ENCODE measurements around the gene TEP1.
A peak's percentile ranks its signal among the peaks of the same experiment; 100 is the strongest.

The TEP1 gene

DNA sequence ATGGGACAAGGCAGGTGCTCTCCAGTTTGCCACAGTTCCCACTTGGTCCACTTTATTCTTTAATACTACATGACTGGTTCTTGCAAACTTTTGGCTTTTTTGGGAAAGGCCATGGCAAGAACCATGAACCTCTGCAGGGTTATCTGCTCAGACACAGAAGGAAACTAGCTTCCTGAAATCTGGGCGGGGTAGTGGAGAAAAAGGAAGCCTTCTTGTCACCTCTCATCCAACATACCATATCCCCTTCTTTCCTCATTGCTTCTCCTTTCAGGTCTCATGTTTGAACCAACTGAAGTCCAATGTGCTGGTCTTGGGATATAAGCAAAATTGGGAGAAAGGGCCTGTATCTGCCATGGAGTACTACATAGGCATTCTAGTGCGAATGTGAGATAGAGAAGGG is 28.2 kb upstream of the TEP1 start:
- no peak overlapping the region for H3K4me3 Mint-ChIP-seq
- H3K27me3 Mint-ChIP-seq, result peaks cover 0 to 5% of the 10 kb centered on the region in 2 donors
- ATAC-seq (replicated peaks) (no peak), DNase-seq (no peak)
- peak overlapping the region in 1 of 2 donors; percentile 41 for H3K27ac Mint-ChIP-seq
- H3K4me1 Mint-ChIP-seq (ENCODE audit: low read depth in 2 of 2), result peaks cover 6 to 7% of the 10 kb centered on the region in 2 donors
- H3K9me3 Mint-ChIP-seq, result no peaks in the 10 kb centered on the region
- no peaks in the 10 kb centered on the region for H3K36me3 Mint-ChIP-seq (ENCODE audit: insufficient read depth)

DNA sequence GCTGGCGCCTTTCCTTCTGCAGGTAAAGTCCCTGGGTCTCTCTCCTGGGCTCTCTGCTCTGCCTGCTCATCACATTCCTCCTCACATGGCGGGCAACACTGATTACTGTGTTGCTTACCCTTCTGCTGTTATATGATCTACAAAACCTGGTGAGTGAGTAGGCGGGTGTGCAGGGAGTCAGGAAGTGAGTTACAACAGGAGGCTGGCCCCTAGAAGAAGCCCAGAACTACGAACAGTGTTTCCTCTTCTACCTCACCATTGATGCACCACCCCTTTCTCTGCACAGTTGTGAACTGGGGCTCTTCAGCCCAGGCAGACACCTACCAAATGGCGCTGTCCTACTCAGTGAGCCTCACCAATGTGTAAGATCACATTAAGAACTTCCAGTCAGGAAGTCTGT is 27.6 kb upstream of the TEP1 start:
- Mint-ChIP-seq H3K4me3 (peak overlapping the region in 1 of 2 donors; percentile 28), H3K9me3 (no peaks in the 10 kb centered on the region), H3K36me3 (ENCODE audit: insufficient read depth) (no peaks in the 10 kb centered on the region), H3K27me3 (peaks cover 0 to 7% of the 10 kb centered on the region in 2 donors), H3K27ac (peak overlapping the region in 1 of 2 donors; percentile 41), H3K4me1 (ENCODE audit: low read depth in 2 of 2) (peaks cover 6 to 7% of the 10 kb centered on the region in 2 donors)
- peak; percentile 87 for ATAC-seq (replicated peaks)
- peak in 1 of 3 experiments; percentile 7 for DNase-seq

- H3K4me1 Mint-ChIP-seq (ENCODE audit: low read depth in 2 of 2), result peaks cover 6 to 7% of the 10 kb centered on the region in 2 donors
- H3K36me3 Mint-ChIP-seq (ENCODE audit: insufficient read depth), result no peaks in the 10 kb centered on the region
- no peaks in the 10 kb centered on the region for H3K9me3 Mint-ChIP-seq
- DNase-seq (no peak), ATAC-seq (replicated peaks) (no peak)
- no peak overlapping the region for H3K4me3 Mint-ChIP-seq
- H3K27ac Mint-ChIP-seq, result peak overlapping the region in 1 of 2 donors; percentile 41
- H3K27me3 Mint-ChIP-seq, result peaks cover 0 to 7% of the 10 kb centered on the region in 2 donors
Observed at GRCh38 chr14:20440465-20440864, 27.2 kb upstream of the TEP1 start.

DNA sequence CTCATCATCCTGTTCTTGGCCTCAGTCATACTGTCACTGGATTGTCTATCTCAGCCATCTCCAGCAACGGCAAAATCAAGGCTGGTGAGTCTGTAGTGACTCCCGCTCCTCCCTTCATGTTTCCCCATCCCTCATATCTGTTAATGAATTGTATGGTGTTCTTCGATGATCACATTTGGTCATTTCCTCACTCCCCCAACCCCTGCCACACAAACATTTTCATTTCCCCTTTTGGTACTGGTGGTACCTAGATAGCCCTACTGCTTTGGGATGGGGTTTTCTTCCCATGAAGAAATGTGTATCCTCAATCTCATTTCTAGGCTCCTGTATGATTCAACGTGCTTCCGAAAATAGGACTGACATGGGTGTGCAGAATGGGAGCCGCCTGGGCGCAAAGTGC is 25.4 kb upstream of the TEP1 start:
- H3K4me3 Mint-ChIP-seq, result no peak overlapping the region
- DNase-seq (no peak), ATAC-seq (replicated peaks) (no peak)
- no peak overlapping the region for H3K27ac Mint-ChIP-seq
- H3K36me3 Mint-ChIP-seq (ENCODE audit: insufficient read depth), result no peaks in the 10 kb centered on the region
- H3K4me1 Mint-ChIP-seq (ENCODE audit: low read depth in 2 of 2), result peaks cover 6 to 7% of the 10 kb centered on the region in 2 donors
- H3K9me3 Mint-ChIP-seq, result no peaks in the 10 kb centered on the region
- peaks cover 0 to 7% of the 10 kb centered on the region in 2 donors for H3K27me3 Mint-ChIP-seq

- Mint-ChIP-seq H3K27me3 (peaks cover 0 to 7% of the 10 kb centered on the region in 2 donors), H3K4me3 (no peak overlapping the region), H3K27ac (no peak overlapping the region), H3K9me3 (no peaks in the 10 kb centered on the region), H3K4me1 (ENCODE audit: low read depth in 2 of 2) (peaks cover 6 to 7% of the 10 kb centered on the region in 2 donors), H3K36me3 (ENCODE audit: insufficient read depth) (no peaks in the 10 kb centered on the region)
- ATAC-seq (replicated peaks) (no peak), DNase-seq (no peak)
Observed at GRCh38 chr14:20436363-20436755, 23.1 kb upstream of the TEP1 start.

DNA sequence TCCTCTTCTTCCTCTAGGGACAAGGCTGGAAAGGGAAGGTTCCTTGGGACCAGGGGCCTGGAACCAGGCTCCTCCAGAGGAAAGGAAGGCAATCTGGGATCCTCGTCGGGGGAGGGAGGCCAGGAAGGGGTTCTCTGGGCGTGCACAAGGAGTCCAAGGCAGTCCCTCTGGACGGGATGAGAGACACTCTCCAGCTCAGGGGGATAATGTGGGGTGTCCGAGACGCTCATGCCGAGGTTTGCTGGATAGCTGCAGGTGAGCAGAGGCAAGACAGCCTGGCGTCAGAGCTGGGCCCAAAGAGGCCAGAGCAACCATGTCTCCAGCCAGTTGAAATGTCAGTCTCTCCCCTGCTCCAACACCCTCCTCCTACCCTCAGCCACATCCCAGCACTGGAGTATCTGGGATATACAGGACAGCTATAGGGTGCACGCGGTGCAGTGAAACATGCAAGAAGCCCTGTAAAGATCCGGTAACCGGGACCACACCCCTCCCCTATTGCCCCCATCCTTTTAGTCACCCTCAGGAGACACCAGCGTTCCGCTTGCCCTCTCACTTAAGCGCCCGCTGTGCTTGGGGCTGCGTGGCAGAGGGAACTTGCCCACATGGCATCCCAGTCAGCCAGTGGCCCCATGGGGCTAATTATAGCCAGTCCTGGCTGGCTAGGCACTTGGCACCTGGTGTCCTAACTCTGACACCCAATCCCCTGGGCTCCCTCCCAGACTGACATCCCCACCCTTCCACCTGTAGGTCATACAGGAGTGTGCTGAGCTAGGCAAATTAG is 22.5 kb upstream of the TEP1 start, which contains the start of gene KLHL33:
KLHL33 (minus strand) TSS at position 585 of the 781 bp plus-strand sequence; CDS start at position 230, 355 bp downstream.
- ATAC-seq (replicated peaks) (no peak), DNase-seq (no peak)
- Mint-ChIP-seq H3K4me1 (ENCODE audit: low read depth in 2 of 2) (peaks cover 3 to 4% of the 10 kb centered on the region in 2 donors), H3K4me3 (no peak within 1 kb of the TSS), H3K27me3 (peaks cover 0 to 7% of the 10 kb centered on the region in 2 donors), H3K36me3 (ENCODE audit: insufficient read depth) (no peaks in the 10 kb centered on the region), H3K27ac (no peak within 1 kb of the TSS), H3K9me3 (no peaks in the 10 kb centered on the region)

DNA sequence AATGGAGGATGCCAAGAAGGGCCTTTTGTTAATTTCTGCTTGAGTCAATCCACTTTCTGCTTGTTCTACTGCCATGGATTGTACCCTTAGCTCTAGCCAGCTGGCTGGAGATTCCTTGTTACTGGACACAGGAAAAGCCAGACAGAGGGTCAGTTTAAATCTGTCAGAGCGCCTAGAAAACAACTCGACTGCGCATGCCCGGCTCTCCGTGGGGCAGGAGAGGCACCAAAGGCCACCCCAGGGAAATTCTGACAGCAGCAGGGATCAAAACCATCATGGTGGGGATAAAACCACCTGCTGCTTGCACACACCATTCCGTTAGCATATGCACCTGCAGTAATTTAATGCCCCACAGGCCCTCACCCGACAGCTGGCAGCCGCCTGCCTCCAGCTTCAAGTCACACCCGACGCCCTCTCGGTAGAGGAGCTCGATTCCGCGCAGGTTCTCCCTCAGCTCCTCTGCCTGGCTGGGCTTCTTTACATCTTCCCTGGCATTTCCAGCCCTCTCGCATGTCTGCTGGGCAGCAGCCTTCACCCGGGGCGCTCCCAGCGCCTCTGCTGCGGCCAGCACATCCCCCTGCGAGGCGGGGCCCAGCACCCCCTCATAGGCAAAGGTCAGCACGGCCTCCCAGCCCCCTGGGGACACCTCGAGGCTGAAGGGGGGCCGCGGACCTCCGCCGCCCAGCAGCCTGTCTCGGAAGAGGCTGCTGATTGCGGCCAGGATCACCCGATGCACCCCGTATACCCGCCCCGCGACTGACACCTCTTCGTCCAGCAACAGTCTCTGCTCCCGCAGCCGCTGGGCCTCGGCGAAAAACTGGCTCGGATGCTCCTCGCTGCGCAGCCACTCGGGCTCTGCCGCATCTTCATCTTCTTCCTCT is 21.6 kb upstream of the TEP1 start:
- Mint-ChIP-seq H3K36me3 (ENCODE audit: insufficient read depth) (no peaks in the 10 kb centered on the region), H3K27ac (no peak overlapping the region), H3K4me1 (ENCODE audit: low read depth in 2 of 2) (no peaks in the 10 kb centered on the region), H3K9me3 (no peaks in the 10 kb centered on the region), H3K27me3 (peaks cover 0 to 7% of the 10 kb centered on the region in 2 donors), H3K4me3 (no peak overlapping the region)
- ATAC-seq (replicated peaks), result no peak
- no peak for DNase-seq

DNA sequence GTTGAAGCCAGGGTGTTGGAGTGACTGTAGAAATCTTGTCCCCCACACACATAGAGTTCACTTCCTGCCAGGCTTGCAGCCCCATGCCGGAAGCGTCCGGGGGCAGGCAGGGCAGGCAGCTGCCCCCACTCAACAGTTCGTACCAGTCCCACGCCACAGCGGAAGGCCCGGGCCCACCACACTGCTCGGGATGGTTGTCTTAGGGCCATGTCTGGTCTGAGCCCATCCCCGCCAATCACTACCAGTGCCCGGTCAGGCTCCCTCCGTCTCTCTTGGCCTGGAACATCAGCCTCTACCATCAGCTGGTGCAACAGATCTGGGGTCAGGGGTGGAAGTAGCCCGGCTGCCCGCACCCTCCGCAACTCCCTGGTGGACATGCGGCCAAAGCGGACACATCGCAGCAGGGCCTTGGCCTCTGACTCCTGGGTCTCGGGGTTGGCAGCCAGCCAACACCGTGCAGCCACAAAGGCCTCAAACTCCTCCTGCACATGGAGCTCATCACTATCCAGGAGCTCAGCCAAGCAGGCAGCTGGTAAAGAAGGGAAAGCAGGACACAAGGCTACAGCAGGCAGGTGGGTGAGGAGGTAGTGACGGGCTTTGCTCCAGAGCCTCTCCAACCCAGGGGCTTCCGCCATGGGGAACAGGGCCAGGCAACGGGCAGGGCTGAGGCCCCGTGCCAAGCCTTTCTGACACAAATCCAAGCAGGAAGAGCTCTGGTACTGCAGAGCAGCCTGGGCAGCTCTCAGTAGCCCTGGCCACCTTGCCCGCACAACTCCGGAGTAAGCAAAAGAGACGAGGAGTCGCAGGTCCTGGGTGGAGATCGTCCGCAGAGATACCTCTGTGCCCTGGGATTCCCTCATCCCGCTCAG is 16.7 kb upstream of the TEP1 start:
- ATAC-seq (replicated peaks) (no peak), DNase-seq (no peak)
- Mint-ChIP-seq H3K27me3 (no peaks in the 10 kb centered on the region), H3K4me3 (no peak overlapping the region), H3K9me3 (no peaks in the 10 kb centered on the region), H3K4me1 (ENCODE audit: low read depth in 2 of 2) (peaks cover 9 to 11% of the 10 kb centered on the region in 2 donors), H3K27ac (peak overlapping the region in 1 of 2 donors; percentile 81), H3K36me3 (ENCODE audit: insufficient read depth) (no peaks in the 10 kb centered on the region)

DNA sequence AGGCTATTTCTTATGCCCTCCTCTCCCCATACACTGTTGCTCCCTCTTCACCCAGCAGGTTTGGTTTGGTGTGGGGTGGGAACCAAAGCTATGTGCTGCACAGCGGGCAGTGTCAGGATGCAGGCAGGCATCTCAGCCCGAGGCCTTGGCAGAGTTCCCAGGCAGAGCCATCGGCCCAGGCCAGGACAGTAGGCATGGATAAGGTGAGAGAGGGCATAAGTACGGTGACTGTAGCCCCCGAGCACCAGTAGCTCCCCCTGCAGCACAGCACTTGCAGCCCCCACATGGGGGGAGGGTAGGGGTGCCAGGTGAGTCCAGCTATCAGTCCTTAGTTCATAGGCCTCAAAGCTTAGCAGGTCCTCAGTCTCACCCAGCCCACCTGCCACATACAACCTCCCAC is 15.5 kb upstream of the TEP1 start:
- Mint-ChIP-seq H3K27ac (peak overlapping the region; percentile 81 to 84), H3K9me3 (no peaks in the 10 kb centered on the region), H3K27me3 (no peaks in the 10 kb centered on the region), H3K4me1 (ENCODE audit: low read depth in 2 of 2) (peaks cover 9 to 11% of the 10 kb centered on the region in 2 donors), H3K36me3 (ENCODE audit: insufficient read depth) (no peaks in the 10 kb centered on the region), H3K4me3 (peak overlapping the region; percentile 30 to 45)
- ATAC-seq (replicated peaks) (no peak), DNase-seq (no peak)

DNA sequence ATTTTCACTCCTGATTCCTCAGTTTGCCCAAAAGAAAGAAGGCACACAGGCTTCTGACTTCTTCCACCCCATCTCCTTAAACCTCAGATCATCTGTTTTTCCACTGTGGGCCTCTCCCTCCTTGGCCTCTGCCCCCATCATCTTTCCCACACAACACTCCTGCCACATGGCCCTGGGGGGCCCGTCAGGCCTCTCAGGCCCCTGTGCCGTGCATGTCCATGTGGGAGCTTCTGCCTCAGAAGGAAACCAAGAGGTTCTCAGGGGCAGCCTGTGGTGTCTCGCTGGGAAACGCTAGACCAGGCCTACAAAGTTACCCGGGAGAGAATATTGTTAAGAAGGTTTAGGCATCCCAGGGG is 14.7 kb upstream of the TEP1 start:
- ATAC-seq (replicated peaks) (no peak), DNase-seq (no peak)
- no peaks in the 10 kb centered on the region for H3K36me3 Mint-ChIP-seq (ENCODE audit: insufficient read depth)
- peak overlapping the region; percentile 81 to 84 for H3K27ac Mint-ChIP-seq
- peak overlapping the region; percentile 11 to 42 for H3K4me3 Mint-ChIP-seq
- no peaks in the 10 kb centered on the region for H3K9me3 Mint-ChIP-seq
- peaks cover 9 to 11% of the 10 kb centered on the region in 2 donors for H3K4me1 Mint-ChIP-seq (ENCODE audit: low read depth in 2 of 2)
- no peaks in the 10 kb centered on the region for H3K27me3 Mint-ChIP-seq

GRCh38 chr14:20427231-20428009 is 14.1 kb upstream of the TEP1 start:
- peak; percentile 41 for ATAC-seq (replicated peaks)

DNA sequence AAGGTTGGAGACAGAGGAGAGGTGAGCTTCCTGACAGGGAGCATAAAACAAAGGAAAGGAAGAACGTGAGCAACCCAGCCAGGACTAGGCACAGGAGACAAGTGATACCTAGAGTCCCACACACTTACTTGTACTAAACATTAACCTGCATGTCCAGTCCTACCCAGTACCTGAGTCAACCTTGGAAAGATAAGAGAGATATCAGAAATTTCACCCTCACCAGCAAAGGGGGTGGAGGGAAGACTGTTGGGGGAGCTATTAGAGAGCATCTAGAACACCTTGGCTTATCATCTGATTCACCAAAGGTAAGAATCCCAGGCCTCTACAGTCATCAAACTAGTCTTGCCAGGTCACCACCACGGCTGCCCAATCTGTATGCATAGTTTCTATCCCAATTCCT is 11.6 kb upstream of the TEP1 start:
- DNase-seq (no peak), ATAC-seq (replicated peaks) (no peak)
- Mint-ChIP-seq H3K9me3 (no peaks in the 10 kb centered on the region), H3K36me3 (ENCODE audit: insufficient read depth) (no peaks in the 10 kb centered on the region), H3K27me3 (no peaks in the 10 kb centered on the region), H3K4me1 (ENCODE audit: low read depth in 2 of 2) (peaks cover 9 to 11% of the 10 kb centered on the region in 2 donors), H3K4me3 (no peak overlapping the region), H3K27ac (no peak overlapping the region)

More at GRCh38 chr14:20427231-20428009, 14.1 kb upstream of the TEP1 start:
- Mint-ChIP-seq H3K27me3 (no peaks in the 10 kb centered on the region), H3K27ac (peak overlapping the region; percentile 81 to 84), H3K4me1 (ENCODE audit: low read depth in 2 of 2) (peaks cover 9 to 11% of the 10 kb centered on the region in 2 donors), H3K4me3 (peak overlapping the region; percentile 11 to 42), H3K36me3 (ENCODE audit: insufficient read depth) (no peaks in the 10 kb centered on the region), H3K9me3 (no peaks in the 10 kb centered on the region)
- no peak for DNase-seq
